Aorta (tissue), 4 donors: ENCODE measurements around the gene PEX11B. TPM values are rescaled to one million over a fixed set of nuclear protein-coding genes. Genes with fewer than 3 reads are reported as not detected.

Source experiments
- polyA plus RNA-seq, 2 donors: library from polyadenylated mRNA; stranded (reverse); fragments of 200-250 nt; gene quantifications; one replicate each; pipeline ENCODE4 v1.2.3, GENCODE V29; 2013
- total RNA-seq, 2 donors: library from RNA; stranded (reverse); fragmentation: NEBNext Ultra II Directional; extraction: Animal tissue kit (Norgen Biotek cat#: 25700); gene quantifications; one replicate each; pipeline ENCODE4 v1.2.1, GENCODE V29; 2021
- donor health status: healthy with polysubstance abuse.
- donor health status: Bipolar disorder and iron deficiency.
- donor health status: DM: no; HTN: no; CAD: no.
- donor health status: DM: yes; HTN: yes; CAD: no.

PEX11B gene
- total and polyA plus RNA-seq, 4 donors = 10.0 to 20.6 (median 16.6) TPM

Other genes with a start within 250 kb of the PEX11B start
- gene PDZK1, start 211.3 kb downstream of the PEX11B start, total RNA-seq = 1 to 10 TPM in 1 of 2 donors, under 1 TPM in 1; 0.48 to 1.2 TPM
- 10 to 100 TPM in 1 of 2 donors, 1 to 10 TPM in 1; 1.0 to 25.5 TPM for gene PDZK1, start 211.3 kb downstream of the PEX11B start, polyA plus RNA-seq
- under 1 TPM in 1 of 2 donors, not detected in 1; 0.30 TPM for gene CD160, start 199.2 kb downstream of the PEX11B start, total RNA-seq
- 1 to 10 TPM in 1 of 2 donors, not detected in 1; 1.0 TPM for gene CD160, start 199.2 kb downstream of the PEX11B start, polyA plus RNA-seq
- 10 to 100 TPM; 29.7 to 60.3 TPM for gene RNF115, start 94.6 kb downstream of the PEX11B start, total RNA-seq
- 10 to 100 TPM; 13.3 to 14.4 TPM for gene RNF115, start 94.6 kb downstream of the PEX11B start, polyA plus RNA-seq
- gene POLR3C, start 94.5 kb downstream of the PEX11B start, total RNA-seq = 10 to 100 TPM; 23.8 to 25.9 TPM
- gene POLR3C, start 94.5 kb downstream of the PEX11B start, polyA plus RNA-seq = 10 to 100 TPM; 14.8 to 21.0 TPM
- 1 to 10 TPM; 1.2 to 2.7 TPM for gene NUDT17, start 73.1 kb downstream of the PEX11B start, total RNA-seq
- gene NUDT17, start 73.1 kb downstream of the PEX11B start, polyA plus RNA-seq = 1 to 10 TPM; 4.0 to 4.1 TPM
- 10 to 100 TPM; 44.5 to 60.6 TPM for gene PIAS3, start 59.6 kb downstream of the PEX11B start, total RNA-seq
- gene PIAS3, start 59.6 kb downstream of the PEX11B start, polyA plus RNA-seq = 10 to 100 TPM; 12.3 to 81.7 TPM
- gene ANKRD35, start 32.9 kb downstream of the PEX11B start, total RNA-seq = 1 to 10 TPM; 3.8 to 7.2 TPM
- 10 to 100 TPM in 1 of 2 donors, 1 to 10 TPM in 1; 8.4 to 23.6 TPM for gene ANKRD35, start 32.9 kb downstream of the PEX11B start, polyA plus RNA-seq
- 100 to 1,000 TPM in 1 of 2 donors, 10 to 100 TPM in 1; 74.6 to 123 TPM for gene ITGA10, start 8.7 kb downstream of the PEX11B start, total RNA-seq
- gene ITGA10, start 8.7 kb downstream of the PEX11B start, polyA plus RNA-seq = 100 to 1,000 TPM in 1 of 2 donors, 1 to 10 TPM in 1; 7.6 to 296 TPM
- 10 to 100 TPM; 81.2 to 84.5 TPM for gene RBM8A, start 8.8 kb upstream of the PEX11B start, total RNA-seq
- 10 to 100 TPM; 42.6 to 74.1 TPM for gene RBM8A, start 8.8 kb upstream of the PEX11B start, polyA plus RNA-seq
- gene LIX1L, start 39.3 kb upstream of the PEX11B start, total RNA-seq = 10 to 100 TPM; 53.2 to 60.0 TPM
- gene LIX1L, start 39.3 kb upstream of the PEX11B start, polyA plus RNA-seq = 10 to 100 TPM; 18.0 to 29.3 TPM
- gene ANKRD34A, start 45.9 kb upstream of the PEX11B start, total RNA-seq = 1 to 10 TPM; 1.4 to 2.2 TPM
- 1 to 10 TPM in 1 of 2 donors, under 1 TPM in 1; 0.63 to 1.9 TPM for gene ANKRD34A, start 45.9 kb upstream of the PEX11B start, polyA plus RNA-seq
- 10 to 100 TPM; 23.8 to 26.4 TPM for gene POLR3GL, start 46.0 kb upstream of the PEX11B start, total RNA-seq
- gene POLR3GL, start 46.0 kb upstream of the PEX11B start, polyA plus RNA-seq = 10 to 100 TPM; 73.4 to 89.0 TPM
- gene TXNIP, start 77.9 kb upstream of the PEX11B start, total RNA-seq = 100 to 1,000 TPM; 354 to 536 TPM
- gene TXNIP, start 77.9 kb upstream of the PEX11B start, polyA plus RNA-seq = 100 to 1,000 TPM in 1 of 2 donors, 10 to 100 TPM in 1; 83.1 to 169 TPM
- gene HJV, start 103.0 kb upstream of the PEX11B start, total RNA-seq = not detected
- not detected for gene HJV, start 103.0 kb upstream of the PEX11B start, polyA plus RNA-seq
- gene NBPF10, start 226.1 kb upstream of the PEX11B start, total RNA-seq = 1 to 10 TPM; 4.8 to 6.1 TPM
- 1 to 10 TPM in 1 of 2 donors, under 1 TPM in 1; 0.88 to 1.2 TPM for gene NBPF10, start 226.1 kb upstream of the PEX11B start, polyA plus RNA-seq